Activated CD4-positive, alpha-beta T cell treated with anti-CD3 and anti-CD28 coated beads, Interleukin-2, Interleukin-4, amounts not matched to agents 100 ng/mL and 50 ng/mL, durations not matched to agents 16 hours and 8 hours (primary cell): ENCODE measurements around the gene KIZ.

Experiments used
- DNase-seq: peaks from one replicate; pipeline ENCODE4 v3.0.0-alpha.2; 2020; ENCODE audit warnings: low spot score

Gene KIZ

DNA sequence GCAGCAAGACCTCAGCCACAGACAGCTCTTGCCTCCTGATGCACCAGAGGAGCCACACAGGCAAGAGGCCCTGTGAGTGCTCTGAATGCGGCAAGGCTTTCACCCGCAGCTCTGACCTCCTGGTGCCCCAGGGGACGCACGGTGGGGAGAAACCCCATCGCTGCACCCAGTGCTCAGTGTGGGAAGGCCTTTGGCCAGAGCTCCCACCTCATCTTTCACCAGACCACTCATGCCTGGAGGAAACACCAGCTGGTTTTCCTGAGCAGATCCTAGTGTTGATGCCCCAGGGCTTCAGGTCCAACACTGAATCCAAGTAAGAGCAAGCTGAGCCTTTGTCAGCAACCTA is 140.3 kb downstream of the KIZ start:
- DNase-seq: no peak

DNA sequence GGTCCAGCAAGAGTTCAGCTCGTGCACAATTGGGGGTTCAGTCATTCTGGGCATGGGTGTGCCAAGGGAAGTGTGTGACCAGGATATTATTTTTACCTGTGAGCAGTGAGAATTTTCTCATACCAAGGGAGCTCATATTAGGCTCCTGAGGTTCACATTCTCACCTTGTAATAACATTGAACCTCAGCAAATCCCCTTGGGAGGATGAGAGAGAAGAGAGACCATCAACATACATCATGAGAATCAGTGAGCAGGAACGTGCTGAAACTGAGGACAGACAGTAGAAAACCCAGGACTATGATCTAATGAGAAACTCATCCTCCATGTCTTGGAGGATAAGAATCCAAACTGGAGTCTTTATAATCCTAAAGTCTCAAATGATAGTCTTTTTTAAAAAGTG is 143.9 kb downstream of the KIZ start:
- no peak for DNase-seq

DNA sequence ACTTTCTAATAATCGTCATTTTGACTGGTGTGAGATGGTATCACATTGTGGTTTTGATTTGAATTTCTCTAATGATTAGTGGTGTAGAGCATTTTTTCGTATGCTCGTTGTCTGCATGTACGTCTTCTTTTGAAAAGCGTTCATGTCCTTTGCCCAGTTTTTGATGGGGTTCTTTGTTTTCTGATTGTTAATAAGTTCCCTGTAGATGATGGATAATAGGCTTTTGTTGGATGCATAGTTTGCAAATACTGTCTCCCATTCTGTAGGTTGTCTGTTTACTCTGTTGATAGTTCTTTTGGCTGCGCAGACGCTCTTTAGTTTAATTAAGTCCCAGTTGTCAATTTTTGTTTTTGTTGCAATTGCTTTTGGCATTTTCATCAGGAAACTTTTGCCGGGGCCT is 144.9 kb downstream of the KIZ start:
- no peak for DNase-seq

DNA sequence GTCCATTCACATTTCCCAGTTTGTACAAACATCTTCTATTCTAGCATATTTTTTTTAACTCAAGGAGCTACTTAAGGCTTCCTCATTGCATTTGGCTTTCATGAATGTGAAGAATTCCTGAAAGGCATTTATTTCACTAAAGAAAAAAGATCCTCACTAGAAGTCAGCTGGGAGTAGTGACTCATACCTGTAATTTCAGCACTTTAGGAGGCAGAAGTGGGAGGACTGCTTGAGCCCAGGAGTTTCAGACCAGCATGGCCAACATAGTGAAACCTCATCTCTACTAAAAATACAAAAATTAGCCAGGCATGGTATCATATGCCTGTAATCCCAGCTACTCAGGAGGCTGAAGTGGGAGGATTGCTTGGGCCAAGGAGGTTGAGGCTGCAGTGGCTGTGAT is 146.4 kb downstream of the KIZ start:
- DNase-seq: no peak

DNA sequence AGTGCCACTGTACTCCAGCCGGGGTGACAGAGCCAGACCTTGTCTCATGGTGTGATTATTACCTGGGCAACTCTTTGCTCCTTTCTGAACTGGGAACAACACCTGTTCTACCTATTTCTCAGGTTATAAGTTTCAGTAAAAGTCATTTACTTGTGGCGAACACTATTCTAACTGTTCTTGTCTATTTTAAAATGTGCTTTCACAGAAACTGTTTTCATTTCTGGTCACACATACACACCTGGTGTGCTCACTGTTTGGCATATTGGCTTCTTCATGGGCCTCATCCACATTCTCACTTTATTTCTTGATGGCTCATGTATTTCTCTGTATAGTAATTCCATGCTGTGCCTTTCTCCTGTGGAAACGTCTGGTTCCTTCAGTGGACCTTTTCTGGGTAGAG is 146.8 kb downstream of the KIZ start:
- no peak for DNase-seq

DNA sequence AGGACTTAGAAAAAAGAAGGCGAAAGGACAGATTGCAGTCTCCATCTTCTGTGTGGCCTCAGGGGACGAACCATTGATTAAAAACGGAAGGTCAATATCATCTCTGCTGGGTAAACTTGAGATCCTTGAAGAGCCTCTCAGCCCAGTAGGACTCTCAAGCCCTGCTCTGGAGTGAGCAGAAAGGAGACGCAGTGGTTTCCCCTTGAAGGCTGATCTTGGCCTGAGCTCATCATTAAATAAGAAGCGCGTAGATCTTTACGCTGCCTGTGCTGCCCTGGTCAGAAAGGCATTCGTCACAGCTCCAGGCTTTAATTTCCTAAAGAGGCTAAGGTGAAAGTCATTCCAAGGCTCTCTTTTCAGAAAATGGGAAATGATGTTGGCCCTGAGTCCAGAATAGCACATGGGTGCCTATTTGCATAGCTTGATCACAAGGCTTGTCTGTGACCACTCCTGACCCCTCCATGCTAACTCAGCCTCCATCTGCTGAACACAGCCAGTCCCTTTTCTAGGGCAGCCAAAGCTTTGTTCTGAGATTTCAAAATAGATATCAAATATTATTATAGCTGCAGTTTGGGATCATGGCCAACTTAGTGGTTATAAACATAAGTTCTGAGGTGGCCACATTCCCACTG is 148.0 kb downstream of the KIZ start:
- no peak for DNase-seq

DNA sequence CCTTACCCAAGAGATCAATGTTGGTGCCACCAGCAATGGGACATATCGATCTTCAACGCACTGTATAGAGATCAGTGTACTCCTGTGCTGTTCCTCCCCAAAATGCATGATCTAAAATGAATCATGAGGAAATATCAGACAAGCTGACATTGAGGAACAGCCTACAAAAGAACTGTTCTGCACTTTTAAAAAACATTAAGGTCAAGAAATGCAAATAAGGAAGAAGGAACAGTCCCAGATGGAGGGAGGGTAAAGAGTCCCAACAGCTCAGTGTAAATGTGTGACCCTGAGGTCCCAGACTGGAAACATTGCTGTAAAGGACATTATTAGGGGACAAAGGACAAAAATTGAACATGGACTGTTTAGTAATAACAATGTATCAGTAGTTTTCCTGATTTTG is 152.9 kb downstream of the KIZ start:
- no peak for DNase-seq

DNA sequence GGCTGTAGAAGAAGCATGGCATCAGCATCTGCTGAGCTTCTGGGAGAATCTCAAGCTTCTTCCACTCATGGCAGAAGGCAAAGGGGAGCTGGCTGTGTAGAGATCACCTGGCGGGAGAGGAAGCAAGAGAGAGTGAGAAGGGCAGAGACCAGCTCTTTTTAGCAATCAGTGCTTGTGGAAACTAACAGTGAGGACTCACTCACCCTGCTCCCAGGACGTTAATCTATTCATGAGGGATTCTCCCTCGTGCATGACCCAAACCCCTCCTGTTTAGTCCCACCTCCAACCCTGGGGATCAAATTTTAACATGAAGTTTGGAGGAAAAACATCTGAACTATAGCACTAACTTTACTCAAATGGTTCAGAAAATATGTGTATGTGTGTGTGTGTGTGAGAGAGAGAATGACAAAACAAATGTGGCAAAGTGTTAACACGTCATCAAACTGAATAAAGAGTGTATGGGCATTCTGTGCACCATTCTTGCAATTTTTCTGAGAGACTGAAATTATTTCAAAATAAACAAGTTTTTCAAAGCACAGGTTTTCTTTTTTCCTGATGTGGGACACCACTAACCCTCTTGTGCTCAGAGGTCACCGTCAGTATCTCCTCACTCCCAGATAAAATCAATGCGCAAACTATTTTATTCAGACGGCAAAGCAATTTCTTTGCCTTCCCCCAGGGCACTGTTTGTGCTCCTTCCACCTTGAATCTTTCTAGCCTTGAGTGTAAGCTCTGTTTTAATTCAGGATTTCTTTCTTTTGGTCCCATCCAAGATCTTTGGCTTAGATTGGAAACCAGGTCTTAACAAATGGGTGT is 154.0 kb downstream of the KIZ start:
- no peak for DNase-seq

DNA sequence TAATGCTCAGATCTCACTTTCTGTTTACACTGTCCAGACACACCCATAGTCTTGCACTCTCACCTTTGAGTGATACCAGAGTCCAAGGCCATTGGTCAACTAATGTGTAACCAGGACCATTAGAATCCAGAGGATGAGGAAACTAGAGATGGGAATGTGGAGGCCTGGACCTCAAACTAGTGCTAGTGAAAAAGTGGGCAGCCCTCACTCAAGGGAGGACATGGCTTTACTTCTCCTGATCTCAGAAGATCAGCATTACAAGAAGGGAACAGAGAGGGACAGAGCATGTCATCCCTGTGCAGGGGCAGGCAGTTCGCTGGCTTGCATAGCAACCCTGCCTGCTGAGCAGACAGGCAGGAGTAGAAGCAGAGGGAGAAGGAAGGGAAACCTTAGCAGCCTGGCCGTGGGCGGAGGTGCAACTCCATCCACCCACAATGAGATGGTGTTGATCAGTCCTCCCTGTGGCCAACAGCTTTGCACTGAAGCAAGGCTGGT is 154.7 kb downstream of the KIZ start:
- DNase-seq: no peak

DNA sequence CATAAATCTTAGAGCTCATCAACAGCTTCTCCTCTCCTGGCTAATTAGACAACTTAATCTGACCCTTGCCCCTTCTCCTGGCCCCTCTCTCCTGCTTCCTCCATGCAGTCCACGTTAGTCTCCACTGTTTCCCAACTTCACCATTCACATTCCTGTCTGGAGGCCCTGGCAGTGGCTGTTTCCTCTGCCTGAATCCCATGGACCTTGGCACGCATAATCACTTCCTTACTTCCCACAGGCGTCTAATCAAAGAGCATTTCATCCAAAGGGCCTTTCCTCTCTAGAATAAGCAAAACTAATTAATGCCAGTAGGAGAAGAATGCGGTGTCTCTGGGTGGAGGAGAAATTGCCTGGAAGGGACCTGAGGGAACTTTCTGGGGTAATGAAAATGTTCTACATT is 160.9 kb downstream of the KIZ start:
- no peak for DNase-seq

DNA sequence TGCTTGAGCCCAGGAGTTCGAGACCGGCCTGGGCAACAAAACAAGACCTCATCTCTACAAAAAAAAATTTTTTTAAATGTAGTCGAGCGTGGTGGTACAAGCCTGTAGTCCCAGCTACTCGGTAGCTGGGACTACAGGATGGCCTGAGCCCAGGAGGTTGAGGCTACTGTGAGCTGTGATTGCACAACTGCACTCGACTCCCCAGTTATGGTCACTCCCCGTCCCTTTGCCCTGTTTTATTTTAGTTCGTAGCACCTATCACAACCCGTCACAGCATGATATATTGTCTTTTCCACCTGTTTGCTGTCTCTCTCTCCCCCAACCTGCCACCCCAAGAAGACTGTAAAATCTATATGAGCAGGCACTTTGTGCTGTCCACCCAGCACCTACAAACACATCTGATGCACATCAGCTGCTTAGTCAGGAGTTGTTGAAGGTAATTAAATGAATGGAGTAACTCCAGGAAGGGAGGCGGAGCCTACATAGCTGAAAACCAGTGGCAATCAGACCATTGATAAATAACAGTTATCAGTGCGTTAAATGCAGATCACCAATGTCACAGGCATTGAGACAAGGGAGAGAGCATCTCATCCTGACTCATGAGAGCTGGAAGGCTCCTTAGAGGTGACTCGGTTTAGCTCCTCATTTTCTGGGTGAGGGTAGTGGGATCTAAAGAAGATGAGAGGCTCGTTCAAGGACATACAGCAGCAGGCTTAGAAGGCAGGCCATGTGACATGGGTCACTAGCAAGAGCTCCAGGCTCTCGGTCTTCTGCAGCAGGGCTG is 162.9 kb downstream of the KIZ start:
- no peak for DNase-seq

DNA sequence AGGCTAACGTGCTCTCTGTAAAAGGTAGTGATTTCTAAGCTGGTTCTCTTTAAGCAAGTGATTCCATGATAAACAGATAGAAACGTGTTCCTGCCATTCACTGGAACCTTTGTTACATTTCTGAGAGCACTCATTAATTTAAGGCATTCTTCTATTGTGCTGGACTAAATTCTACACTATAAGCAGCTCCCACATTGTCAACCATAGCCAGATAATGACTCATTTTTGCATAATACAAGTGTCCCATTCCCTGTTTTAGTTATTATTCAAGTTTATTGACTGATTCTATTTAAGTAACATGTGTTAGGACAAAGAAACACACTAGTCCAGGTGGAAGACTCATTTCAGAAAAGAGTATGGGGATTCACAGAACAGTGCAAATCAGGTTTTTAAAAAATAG is 163.8 kb downstream of the KIZ start:
- DNase-seq: no peak

DNA sequence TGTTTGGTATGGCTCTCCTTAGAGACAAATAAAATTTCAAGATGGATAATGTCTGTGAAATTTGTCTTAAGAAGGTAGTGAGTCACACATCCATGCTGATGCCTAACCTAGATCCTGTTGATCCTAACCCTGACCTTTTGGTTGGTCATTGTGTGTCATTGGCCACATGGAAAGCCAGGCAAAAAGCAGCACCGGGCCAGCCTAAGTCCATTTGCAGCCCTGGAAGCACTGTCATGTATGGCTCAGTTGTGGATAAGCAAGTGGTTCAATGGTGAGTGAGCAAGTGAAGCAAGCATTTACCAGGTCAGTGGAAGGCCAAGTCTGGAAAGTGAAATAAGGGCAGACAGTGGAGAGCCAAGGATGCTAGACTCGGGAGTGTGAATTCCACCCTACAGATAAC is 165.1 kb downstream of the KIZ start:
- no peak for DNase-seq

DNA sequence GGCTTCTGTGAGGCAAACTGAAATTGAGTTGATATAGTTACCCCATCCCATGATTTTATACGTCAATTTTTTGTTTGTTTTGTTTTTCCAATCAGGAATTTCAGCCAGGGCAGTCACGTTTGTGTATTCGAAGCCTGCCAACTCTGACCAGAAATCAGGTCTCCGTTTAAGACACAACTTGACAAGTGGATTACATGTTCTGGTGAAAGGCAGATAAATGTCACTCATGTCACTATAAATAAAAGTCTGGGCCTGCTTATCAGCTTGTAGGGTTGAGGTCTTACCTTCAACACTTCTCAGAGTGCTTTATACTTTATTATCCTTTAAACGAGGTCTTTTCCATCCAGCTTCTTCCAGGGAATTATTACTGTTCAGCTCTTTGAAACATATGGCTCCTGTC is 168.9 kb downstream of the KIZ start:
- no peak for DNase-seq
